Kasumi-1 (cell line): ENCODE data around the gene SCG3.

Source experiments
- DNase-seq, 2 experiments: peaks; one replicate each; lab custom pipeline; 2025; lab: John Stamatoyannopoulos, UW

SCG3 gene

DNA sequence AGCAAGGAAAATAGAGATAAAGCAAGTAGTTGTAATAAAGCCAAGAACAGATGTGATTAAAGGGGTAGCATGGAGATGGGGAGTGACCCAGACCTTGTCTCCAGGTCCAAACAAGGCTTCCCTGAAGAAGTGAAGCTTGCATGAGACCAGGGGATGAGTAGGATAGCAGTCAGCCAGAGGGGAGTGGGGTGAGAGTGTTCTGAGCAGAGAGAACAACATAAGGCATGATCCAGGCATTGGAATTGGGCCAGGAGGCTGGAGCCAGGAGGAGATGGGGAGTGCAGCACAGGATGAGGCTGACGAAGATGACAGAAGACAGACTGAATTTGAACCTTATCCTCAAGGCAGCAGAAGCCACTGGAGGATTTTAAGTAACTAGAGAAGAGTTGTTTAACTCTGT lies 77.3 kb downstream of the SCG3 start:
- DNase-seq: no peak

DNA sequence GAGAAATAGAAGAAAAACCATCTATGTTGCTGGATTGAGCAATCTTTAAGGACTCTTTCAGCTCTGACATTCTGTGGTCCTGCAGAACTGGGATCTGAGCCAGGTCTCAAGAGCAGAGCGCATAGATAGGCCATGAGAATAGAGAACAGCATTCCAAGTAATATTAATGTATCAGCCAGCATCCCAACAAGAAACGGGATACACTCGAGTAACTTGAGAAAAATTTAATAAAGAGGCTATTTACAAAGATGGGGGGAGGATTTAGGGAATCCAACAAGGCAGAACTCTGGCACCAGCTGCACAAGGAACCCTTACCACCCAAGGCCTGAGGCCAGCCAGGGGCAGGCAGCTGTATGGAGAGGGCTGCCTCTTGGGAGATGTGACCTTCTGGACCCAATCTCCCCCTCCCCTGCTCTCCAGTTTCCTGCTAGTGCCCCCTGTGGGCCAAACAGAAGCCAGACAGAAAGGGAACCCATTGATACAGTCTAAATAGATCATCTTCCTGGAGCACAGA lies 78.3 kb downstream of the SCG3 start:
- peak; percentile 37 to 39 for DNase-seq

GRCh38 chr15:51760805-51761204 lies 79.5 kb downstream of the SCG3 start:
- DNase-seq: peak; percentile 16 to 18

DNA sequence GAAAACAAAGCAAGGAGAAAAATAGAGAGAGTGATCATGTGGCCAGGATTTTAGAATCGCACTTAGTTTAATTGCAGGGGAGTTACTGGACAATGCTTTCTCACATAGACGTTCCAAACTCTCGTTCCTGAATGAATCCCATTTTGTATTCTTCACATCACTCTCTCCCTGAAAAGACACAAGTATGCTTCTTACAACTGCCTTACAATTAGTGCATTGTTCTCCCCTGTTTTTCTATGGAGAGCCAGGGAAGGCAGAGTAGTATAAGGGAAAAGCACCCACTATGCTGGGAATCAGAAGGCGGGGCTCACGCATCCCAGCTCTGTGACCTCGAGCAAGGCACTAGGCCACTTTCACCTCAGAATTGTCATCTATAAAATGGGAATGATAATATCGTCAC lies 84.4 kb downstream of the SCG3 start:
- no peak for DNase-seq

DNA sequence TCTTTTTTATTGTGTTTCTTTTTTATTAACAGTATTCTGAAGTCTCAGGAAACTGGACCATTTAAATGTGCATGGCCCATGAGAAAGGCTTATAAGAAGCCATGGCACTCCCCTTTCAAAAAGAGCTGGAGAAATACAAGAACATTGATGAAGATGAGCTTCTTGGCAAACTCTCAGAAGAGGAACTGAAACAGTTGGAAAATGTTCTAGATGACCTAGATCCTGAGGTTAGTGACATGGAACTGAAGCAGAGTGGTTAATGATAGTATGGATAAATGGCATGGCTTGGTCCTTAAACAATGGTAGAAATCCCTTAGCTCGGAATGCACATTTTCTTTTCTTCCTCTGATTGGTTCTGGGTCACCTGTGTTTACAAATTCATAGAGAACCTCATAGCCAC lies 85.0 kb downstream of the SCG3 start:
- no peak for DNase-seq

DNA sequence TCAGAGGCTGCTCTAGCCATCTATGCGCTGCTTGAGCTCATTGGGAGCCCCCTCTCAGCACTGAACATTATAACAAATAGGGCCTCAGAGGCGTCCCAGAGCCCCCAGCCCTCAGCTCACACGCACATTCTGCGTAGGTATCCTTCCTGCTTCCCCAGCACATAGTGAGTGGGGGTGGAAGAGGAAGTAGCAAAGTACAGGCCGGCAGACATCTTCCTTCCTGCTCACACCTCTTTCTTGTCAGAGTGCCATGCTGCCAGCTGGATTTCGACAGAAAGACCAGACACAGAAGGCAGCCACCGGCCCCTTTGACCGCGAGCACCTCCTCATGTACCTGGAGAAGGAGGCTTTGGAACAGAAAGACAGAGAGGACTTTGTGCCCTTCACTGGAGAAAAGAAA lies 86.7 kb downstream of the SCG3 start:
- DNase-seq: peak; percentile 42
